ENCODE data around the gene NCOA7.
A peak's percentile ranks its signal among the peaks of the same experiment; 100 is the strongest.
"Not testable (repeated sequence)": the region's sequence is repeated elsewhere in the genome, so short reads cannot be mapped to it uniquely, and the experiment has no call there.

Gene NCOA7

DNA sequence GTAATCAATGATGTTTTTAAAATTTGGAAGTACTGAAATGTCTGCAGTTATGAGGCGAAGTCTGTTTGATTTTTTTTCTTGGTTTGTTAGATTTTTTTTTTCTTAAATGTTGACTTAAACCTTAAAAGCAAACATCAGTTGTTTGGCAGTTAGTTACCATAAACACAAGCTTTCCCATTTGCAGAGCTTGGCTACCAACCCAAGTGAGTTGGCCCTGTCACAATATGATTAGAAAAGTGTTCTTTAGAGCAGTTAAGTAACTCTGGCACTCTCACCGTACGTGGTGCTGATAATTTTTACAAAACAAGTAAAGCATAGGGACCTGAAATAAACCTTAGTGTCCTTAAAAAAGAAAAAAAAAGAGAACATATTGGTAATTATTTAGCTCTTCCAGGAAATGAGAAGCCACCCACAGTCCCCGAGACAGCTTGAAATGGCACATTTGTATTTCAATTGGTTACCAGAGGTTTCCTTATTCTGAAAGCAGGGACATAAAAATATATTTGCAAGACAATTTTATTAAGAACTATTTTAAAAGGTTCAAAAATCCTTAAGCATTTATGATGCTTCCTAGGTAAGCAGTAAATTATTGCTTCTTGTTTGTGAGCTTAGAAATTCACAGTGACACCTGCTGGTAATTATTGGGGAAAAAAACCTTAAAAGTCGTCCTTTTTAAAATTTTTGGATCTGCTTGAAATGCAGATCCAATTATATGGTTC lies 37.4 kb upstream of the NCOA7 start:
- no peak for DNase-seq

GRCh38 chr6:125753937-125754259 lies 36.9 kb upstream of the NCOA7 start:
- no peak for DNase-seq

DNA sequence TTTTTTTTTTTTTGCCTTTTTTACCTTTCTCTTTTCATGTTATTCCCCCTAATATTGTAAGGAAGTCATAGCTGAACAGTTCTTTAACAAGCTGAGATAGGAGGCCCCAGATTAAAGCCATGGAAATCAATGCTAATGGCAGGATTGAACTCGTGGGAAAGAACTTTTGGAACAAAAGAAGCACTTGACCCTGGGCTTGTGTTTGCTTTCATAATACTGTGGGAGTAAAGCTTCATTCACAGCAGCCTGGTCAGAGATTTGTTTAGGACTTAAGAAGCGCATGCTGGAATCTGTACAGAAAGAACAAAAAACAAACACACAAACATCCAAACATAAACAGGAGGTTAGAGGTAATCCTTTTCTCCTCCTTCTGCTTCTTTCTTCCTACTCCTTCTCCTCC lies 36.2 kb upstream of the NCOA7 start:
- no peak for DNase-seq

DNA sequence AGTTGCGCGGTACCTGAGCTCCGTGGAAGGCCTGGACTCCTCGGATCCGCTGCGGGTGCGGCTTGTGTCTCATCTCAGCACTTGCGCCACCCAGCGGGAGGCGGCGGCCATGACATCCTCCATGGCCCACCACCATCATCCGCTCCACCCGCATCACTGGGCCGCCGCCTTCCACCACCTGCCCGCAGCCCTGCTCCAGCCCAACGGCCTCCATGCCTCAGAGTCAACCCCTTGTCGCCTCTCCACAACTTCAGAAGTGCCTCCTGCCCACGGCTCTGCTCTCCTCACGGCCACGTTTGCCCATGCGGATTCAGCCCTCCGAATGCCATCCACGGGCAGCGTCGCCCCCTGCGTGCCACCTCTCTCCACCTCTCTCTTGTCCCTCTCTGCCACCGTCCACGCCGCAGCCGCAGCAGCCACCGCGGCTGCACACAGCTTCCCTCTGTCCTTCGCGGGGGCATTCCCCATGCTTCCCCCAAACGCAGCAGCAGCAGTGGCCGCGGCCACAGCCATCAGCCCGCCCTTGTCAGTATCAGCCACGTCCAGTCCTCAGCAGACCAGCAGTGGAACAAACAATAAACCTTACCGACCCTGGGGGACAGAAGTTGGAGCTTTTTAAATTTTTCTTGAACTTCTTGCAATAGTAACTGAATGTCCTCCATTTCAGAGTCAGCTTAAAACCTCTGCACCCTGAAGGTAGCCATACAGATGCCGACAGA lies 31.4 kb upstream of the NCOA7 start:
- DNase-seq: no peak

DNA sequence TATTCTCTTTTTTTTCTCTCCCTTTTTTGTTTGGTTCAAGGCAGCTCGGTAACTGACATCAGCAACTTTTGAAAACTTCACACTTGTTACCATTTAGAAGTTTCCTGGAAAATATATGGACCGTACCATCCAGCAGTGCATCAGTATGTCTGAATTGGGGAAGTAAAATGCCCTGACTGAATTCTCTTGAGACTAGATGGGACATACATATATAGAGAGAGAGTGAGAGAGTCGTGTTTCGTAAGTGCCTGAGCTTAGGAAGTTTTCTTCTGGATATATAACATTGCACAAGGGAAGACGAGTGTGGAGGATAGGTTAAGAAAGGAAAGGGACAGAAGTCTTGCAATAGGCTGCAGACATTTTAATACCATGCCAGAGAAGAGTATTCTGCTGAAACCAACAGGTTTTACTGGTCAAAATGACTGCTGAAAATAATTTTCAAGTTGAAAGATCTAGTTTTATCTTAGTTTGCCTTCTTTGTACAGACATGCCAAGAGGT lies 30.8 kb upstream of the NCOA7 start:
- no peak for DNase-seq

- DNase-seq: no peak
Observed at GRCh38 chr6:125764121-125764671, 26.6 kb upstream of the NCOA7 start.

DNA sequence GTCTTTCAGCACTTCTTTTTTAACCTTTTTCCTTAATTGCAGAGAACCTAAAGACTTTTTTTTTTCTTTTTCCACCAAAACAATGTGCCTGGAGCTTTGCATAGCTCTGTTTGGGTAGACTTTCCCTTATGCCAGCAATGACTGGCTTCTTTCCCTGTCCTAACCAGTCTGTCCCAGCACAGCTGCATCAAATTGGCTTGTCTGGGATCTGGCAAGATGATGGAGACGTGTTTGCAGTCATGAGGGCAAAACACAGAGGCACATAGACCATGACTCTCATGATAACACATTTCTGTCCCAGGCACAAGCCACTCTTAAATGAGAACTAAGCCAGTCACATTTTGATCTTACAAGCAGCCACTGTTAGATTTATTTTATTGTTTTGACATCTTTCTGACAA lies 24.8 kb upstream of the NCOA7 start:
- DNase-seq: no peak

DNA sequence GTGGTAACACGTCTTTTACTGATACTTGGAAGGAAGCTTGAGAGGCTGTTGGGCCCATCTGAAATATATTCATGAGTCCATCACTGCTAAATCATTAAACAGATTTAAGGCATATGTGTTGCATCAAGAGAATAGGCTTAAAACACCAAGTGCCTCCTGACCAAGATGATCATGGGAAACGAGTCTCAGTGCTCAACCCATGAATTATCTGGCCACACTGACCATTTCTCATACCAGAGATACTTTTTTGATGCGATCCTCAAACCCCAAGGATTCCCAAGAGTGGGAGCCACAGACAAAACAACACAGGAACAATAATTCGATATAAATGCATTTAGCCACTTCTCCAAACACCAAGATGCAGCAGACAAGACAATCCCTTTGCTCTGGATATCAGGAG lies 24.1 kb upstream of the NCOA7 start:
- DNase-seq: no peak

DNA sequence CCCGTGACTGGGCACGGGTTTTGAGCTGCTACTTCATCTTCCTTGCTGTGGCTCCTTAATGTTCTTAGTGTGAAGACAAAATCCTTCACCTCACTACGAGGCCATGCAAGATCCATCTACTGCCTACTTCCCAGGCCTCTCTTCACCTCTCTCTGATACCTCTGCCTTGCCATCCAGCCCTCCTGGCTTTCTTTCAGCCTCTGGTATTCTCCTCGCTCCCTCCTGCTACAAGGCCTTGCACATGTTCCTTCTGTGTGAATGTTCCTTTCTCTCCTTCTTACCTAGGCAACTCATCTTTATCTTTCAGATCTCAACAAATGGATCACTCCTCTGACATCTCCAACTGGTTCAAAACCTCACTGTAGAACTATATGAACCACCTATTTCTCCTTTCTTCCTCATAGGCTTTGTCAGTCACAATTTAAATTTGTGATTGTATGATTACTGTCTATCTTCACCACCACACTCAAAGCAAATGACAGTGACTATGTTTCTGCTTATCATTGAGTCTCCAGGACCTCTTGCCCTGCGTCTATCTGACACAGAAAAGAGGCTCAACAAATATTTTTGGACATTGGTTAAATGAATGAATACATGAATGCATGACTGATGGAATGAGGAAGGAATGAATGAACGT lies 21.5 kb upstream of the NCOA7 start:
- no peak for DNase-seq

DNA sequence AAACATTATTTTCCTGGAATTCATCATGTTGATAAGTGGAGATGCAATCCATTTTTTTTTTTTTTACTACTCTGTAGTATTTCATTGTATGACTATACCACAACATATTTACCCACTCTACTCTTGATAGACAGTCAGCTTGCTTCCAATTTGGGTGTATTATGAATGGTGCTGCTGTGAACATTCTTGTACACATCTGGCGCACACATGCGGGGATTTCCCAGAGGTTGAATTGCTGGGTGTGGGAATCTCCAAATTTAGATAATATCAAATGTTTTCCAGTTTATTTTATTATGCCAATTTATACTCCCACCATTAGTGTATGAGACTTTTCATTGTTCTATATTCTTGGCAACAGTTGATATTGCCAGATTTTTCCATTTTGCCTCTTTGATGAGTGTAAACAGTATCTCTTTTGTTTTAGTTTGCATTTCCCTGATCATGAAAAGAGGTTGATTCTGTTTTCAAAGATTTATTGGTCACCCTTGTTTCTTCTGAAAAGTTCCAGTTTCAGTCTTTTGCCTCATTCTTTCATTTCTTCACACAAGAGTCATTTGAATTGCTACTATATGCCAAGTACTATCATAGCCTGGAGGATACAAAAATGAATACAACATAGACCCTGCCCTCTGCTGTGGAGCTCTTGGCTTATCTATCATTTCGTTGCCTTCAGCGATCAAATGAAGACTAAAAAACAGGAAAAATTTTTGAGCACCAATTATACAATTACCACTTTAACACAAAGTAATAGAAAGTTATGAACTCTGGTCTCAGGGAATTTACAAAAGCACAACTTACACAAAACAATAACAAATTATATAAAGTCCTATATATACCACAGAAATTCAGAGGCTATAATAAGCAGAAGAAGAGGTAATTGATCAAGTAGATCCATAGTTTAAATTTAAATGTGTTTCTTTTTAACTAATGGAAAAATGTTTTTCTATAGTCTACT lies 17.1 kb upstream of the NCOA7 start:
- DNase-seq: no peak

DNA sequence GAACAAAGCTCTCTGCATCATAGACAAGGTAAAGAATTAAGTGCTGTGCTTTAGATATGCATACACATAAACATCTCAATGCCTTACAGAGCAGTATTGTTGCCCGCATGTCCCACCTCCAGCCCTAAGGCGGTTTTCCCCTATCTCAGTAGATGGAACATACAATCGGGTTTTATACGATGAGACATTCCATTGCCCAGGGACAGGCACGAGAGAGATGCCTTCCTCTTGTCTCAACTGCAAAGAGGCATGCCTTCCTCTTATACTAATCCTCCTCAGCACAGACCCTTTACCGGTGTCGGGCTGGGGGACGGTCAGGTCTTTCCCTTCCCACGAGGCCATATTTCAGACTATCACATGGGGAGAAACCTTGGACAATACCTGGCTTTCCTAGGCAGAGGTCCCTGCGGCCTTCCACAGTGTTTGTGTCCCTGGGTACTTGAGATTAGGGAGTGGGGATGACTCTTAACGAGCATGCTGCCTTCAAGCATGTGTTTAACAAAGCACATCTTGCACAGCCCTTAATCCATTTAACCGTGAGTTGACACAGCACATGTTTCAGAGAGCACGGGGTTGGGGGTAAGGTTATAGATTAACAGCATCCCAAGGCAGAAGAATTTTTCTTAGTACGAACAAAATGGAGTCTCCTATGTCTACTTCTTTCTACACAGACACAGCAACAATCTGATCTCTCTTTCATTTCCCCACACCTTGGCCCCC lies 14.5 kb upstream of the NCOA7 start:
- not testable (repeated sequence) for DNase-seq

- peak; percentile 80 for DNase-seq
Observed at GRCh38 chr6:125779924-125780539, 10.7 kb upstream of the NCOA7 start.

DNA sequence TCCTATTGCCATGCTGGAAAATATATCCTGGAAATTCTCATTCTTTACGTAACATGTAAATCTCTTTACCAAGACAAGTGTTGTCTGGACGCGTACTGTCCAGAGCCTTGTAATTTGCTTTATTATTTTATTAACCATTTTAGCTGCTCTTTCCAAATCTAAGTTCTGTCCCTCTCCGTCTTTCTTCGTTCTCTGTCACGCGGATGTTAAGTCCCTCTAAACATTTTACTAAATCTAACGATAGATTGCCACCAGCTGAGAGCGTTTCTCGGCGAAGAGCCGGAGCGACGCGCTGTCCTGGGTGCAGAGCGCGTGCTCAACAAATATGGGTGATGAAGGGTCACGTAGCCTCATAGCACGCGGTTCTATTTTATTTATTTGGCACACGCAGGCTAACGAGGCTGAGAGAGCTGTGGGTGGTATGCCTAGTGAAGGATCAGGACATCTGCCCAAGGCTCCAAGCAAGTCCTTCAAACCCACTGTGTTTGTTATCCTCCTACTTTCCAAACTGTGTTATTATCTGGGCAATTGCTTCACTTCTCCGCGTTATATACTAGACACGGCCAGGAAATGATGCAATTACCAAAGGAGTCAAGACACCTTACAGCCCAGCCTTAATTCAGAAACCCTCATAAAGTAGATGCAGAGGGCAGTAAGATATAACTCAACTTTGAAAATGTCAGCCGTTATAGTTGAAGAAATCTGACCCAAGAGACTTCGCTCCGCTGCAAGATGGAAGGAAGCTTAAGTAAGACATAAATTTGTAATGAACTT lies 10.0 kb upstream of the NCOA7 start:
- DNase-seq: peak; percentile 27

DNA sequence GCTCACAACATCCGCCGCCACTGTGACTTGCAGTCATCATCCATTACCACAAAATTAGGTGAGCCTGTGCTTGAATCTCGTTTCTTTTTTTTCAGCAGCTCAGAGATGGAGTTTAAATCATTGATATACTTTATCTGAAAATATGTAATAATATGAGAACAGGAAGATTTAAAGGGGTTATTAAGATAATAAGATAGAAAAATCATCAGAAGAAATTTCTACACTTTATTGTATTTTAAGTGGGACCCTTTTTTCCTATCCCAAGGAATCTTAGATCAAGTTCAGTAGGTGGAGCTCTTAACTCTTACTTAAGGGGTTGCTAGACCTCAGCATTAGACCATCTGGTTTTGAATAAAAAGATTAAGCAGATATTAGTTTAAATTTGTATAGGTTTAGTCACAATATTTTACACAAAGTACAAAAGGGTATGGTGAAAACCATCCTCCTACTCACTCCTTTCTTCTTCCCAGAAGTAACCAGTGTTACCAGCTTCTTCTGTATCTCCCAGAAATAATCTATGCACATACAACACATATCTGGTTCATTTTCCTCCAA lies 9.4 kb upstream of the NCOA7 start:
- peak; percentile 51 for DNase-seq

- DNase-seq: no peak
Observed at GRCh38 chr6:125784365-125784764, 6.4 kb upstream of the NCOA7 start.

DNA sequence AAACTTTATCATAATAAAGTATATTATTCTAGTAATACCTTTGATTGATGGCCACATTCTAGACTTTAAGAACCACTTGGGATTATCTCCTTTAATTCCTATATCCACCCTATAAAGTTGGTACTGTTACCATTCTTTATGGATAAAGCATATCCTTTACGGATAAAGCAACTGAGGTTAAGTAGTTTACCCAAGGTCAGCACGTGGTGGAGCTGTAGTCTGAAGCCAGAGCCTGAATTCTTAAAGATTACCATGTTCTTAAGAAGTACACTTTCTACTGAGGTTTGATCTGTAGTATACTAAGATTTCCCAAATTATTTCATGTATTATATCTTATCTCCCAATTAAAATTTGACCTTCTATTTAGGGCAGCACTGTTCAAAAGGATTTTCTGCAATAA lies 3.0 kb upstream of the NCOA7 start:
- no peak for DNase-seq

GRCh38 chr6:125789167-125789566 lies 1.6 kb upstream of the NCOA7 start:
- DNase-seq: no peak

- peak; percentile 20 for DNase-seq
Observed at GRCh38 chr6:125789576-125790357, 993 bp upstream of the NCOA7 start.

DNA sequence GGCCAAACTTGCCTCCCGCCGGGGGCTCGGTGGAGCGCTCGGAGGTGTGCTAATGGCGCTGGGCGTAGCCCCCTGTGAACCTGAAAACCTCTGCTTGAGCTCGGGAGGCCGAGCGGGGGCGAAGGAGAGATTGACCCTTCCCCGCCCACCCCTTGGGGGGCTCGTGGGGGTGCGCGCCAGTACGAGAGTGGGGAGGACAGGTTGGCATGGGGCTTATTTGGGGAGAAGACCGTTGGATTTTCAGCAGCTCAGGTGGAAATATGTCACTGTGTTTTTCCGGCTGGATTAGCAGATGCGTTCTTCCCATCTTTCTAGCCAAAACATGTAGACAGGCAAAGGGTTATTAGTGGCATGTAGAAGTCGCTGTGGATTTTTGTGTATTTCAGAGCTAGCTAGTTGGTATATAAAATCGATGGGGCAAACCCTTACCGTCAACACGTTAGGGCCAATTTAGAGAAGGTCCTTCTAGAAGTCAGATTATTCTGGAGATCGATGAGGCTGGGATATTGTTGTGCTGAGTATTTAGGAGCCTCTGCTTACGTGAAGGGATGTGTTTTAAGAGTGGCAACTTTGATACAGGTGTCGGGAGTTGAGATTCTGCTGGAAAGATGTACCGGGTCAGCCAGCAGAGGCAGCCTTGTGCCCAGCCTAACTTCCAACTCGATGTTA lies 525 bp downstream of the NCOA7 start:
- DNase-seq: peak; percentile 17

Data from effector CD4-positive, alpha-beta T cell (primary cell).